Measurements from ENCODE around the gene ADAMTS5. TPM values are rescaled to one million over a fixed set of nuclear protein-coding genes. Genes with fewer than 3 reads are reported as not detected.

The ADAMTS5 gene
- total RNA-seq, 1 donor from 2014 or later = 30.4 TPM

GRCh38 chr21:26892151-26892550, 74.7 kb downstream of the ADAMTS5 start:
- no peaks in the 10 kb centered on the region for H3K27me3 Mint-ChIP-seq (ENCODE audit: low read depth)
- TF ChIP-seq CTCF (IDR thresholded peaks at IDR 0.05) = no peak
- no peak for DNase-seq (ENCODE audit: low spot score)

GRCh38 chr21:26888931-26889330, 78.0 kb downstream of the ADAMTS5 start:
- no peak for DNase-seq (ENCODE audit: low spot score)
- Mint-ChIP-seq H3K36me3 (ENCODE audit: low read depth) (no peaks in the 10 kb centered on the region), H3K27me3 (ENCODE audit: low read depth) (no peaks in the 10 kb centered on the region), H3K9me3 (ENCODE audit: low read depth) (no peaks in the 10 kb centered on the region), H3K4me1 (ENCODE audit: low read depth) (no peaks in the 10 kb centered on the region), H3K27ac (ENCODE audit: unreplicated experiment) (no peak overlapping the region), H3K4me3 (ENCODE audit: unreplicated experiment) (no peak overlapping the region)
- no peak for TF ChIP-seq CTCF (IDR thresholded peaks at IDR 0.05)

More at GRCh38 chr21:26892151-26892550, 74.7 kb downstream of the ADAMTS5 start:
- no peaks in the 10 kb centered on the region for H3K36me3 Mint-ChIP-seq (ENCODE audit: low read depth)
- H3K4me3 Mint-ChIP-seq (ENCODE audit: unreplicated experiment) = no peak overlapping the region
- no peaks in the 10 kb centered on the region for H3K9me3 Mint-ChIP-seq (ENCODE audit: low read depth)
- H3K27ac Mint-ChIP-seq (ENCODE audit: unreplicated experiment) = no peak overlapping the region
- no peaks in the 10 kb centered on the region for H3K4me1 Mint-ChIP-seq (ENCODE audit: low read depth)

- no peak for TF ChIP-seq CTCF (IDR thresholded peaks at IDR 0.05)
- Mint-ChIP-seq H3K27ac (ENCODE audit: unreplicated experiment) (no peak overlapping the region), H3K36me3 (ENCODE audit: low read depth) (no peaks in the 10 kb centered on the region)
Measured at GRCh38 chr21:26888256-26888655, 78.6 kb downstream of the ADAMTS5 start.

GRCh38 chr21:26887251-26887650, 79.6 kb downstream of the ADAMTS5 start:
- H3K4me3 Mint-ChIP-seq (ENCODE audit: unreplicated experiment) = no peak overlapping the region
- no peak overlapping the region for H3K27ac Mint-ChIP-seq (ENCODE audit: unreplicated experiment)
- DNase-seq (ENCODE audit: low spot score) = no peak
- H3K27me3 Mint-ChIP-seq (ENCODE audit: low read depth) = no peaks in the 10 kb centered on the region
- TF ChIP-seq CTCF (IDR thresholded peaks at IDR 0.05) = no peak
- H3K4me1 Mint-ChIP-seq (ENCODE audit: low read depth) = no peaks in the 10 kb centered on the region
- no peaks in the 10 kb centered on the region for H3K36me3 Mint-ChIP-seq (ENCODE audit: low read depth)
- no peaks in the 10 kb centered on the region for H3K9me3 Mint-ChIP-seq (ENCODE audit: low read depth)

More at GRCh38 chr21:26888256-26888655, 78.6 kb downstream of the ADAMTS5 start:
- H3K4me1 Mint-ChIP-seq (ENCODE audit: low read depth) = no peaks in the 10 kb centered on the region
- no peak for DNase-seq (ENCODE audit: low spot score)
- H3K4me3 Mint-ChIP-seq (ENCODE audit: unreplicated experiment) = no peak overlapping the region
- no peaks in the 10 kb centered on the region for H3K27me3 Mint-ChIP-seq (ENCODE audit: low read depth)
- H3K9me3 Mint-ChIP-seq (ENCODE audit: low read depth) = no peaks in the 10 kb centered on the region

GRCh38 chr21:26884436-26884835, 82.5 kb downstream of the ADAMTS5 start:
- no peak overlapping the region for H3K27ac Mint-ChIP-seq (ENCODE audit: unreplicated experiment)
- TF ChIP-seq CTCF (IDR thresholded peaks at IDR 0.05) = no peak
- no peaks in the 10 kb centered on the region for H3K27me3 Mint-ChIP-seq (ENCODE audit: low read depth)
- H3K4me3 Mint-ChIP-seq (ENCODE audit: unreplicated experiment) = no peak overlapping the region
- peaks cover 6% of the 10 kb centered on the region for H3K4me1 Mint-ChIP-seq (ENCODE audit: low read depth)
- no peaks in the 10 kb centered on the region for H3K9me3 Mint-ChIP-seq (ENCODE audit: low read depth)
- no peak for DNase-seq (ENCODE audit: low spot score)
- H3K36me3 Mint-ChIP-seq (ENCODE audit: low read depth) = no peaks in the 10 kb centered on the region

Data from chondrocyte (in vitro differentiated cells).